Loucy (cell line): ENCODE data around the gene EDIL3.

Source experiments
- H2AFZ ChIP-seq: fragments of 200-600 bp; sonication (generic); 2 replicates; pipeline ENCODE4 v1.6.0; 2016; ENCODE audit warnings: antibody characterized with exemption, mild to moderate bottlenecking, low read length, moderate library complexity
- H3F3A ChIP-seq: fragments of 200-600 bp; 2 replicates; pipeline ENCODE4 v1.6.0; 2016; ENCODE audit warnings: antibody characterized with exemption, low read depth, mild to moderate bottlenecking
- H3K27me3 ChIP-seq: fragments of 200-600 bp; sonication (generic); 2 replicates; pipeline ENCODE4 v1.6.1; 2014; ENCODE audit warnings: low read length, mild to moderate bottlenecking; ENCODE audit not compliant: insufficient read depth, poor library complexity, severe bottlenecking
- H3K36me3 ChIP-seq: fragments of 200-600 bp; sonication (generic); 2 replicates; pipeline ENCODE4 v1.6.1; 2016; ENCODE audit warnings: low read length; ENCODE audit not compliant: insufficient read depth
- H3K4me1 ChIP-seq: fragments of 200-600 bp; sonication (generic); 2 replicates; pipeline ENCODE4 v1.5.1; 2014; ENCODE audit warnings: low read length, mild to moderate bottlenecking; ENCODE audit not compliant: insufficient read depth, poor library complexity, severe bottlenecking
- H3K4me2 ChIP-seq: fragments of 200-600 bp; sonication (generic); 2 replicates; pipeline ENCODE4 v1.6.0; 2014; ENCODE audit warnings: antibody characterized with exemption, low read length, low read depth, mild to moderate bottlenecking; ENCODE audit not compliant: poor library complexity, severe bottlenecking
- H3K4me3 ChIP-seq: fragments of 200-600 bp; sonication (generic); 2 replicates; pipeline ENCODE4 v1.5.1; 2014; ENCODE audit warnings: low read length, mild to moderate bottlenecking, mixed read lengths; ENCODE audit not compliant: poor library complexity, severe bottlenecking
- H3K79me2 ChIP-seq: fragments of 200-600 bp; sonication (generic); 2 replicates; pipeline ENCODE4 v1.6.1; 2014; ENCODE audit warnings: low read length; ENCODE audit not compliant: insufficient read depth
- H3K9ac ChIP-seq: fragments of 200-600 bp; sonication (generic); 2 replicates; pipeline ENCODE4 v1.6.0; 2014; ENCODE audit warnings: mild to moderate bottlenecking, low read depth, low read length, moderate library complexity; ENCODE audit not compliant: poor library complexity, severe bottlenecking
- H3K9me2 ChIP-seq: fragments of 200-600 bp; sonication (generic); replicated peaks from 2 replicates; pipeline ENCODE4 v1.6.1; 2016; ENCODE audit warnings: low read depth, low read length, mixed read lengths
- H3K9me3 ChIP-seq: fragments of 200-600 bp; sonication (generic); 2 replicates; pipeline ENCODE4 v1.6.1; 2014; ENCODE audit warnings: mild to moderate bottlenecking, antibody characterized with exemption, low read length, low read depth; ENCODE audit not compliant: insufficient read depth
- H4K20me1 ChIP-seq: fragments of 200-600 bp; sonication (generic); 2 replicates; pipeline ENCODE4 v1.6.0; 2014; ENCODE audit warnings: antibody characterized with exemption, low read length, mild to moderate bottlenecking; ENCODE audit not compliant: insufficient read depth, poor library complexity, severe bottlenecking
- CTCF ChIP-seq: fragments of 200-600 bp; sonication (generic); conservative IDR thresholded peaks from 2 replicates; pipeline ENCODE4 v1.5.1; 2014; ENCODE audit warnings: mild to moderate bottlenecking, antibody characterized with exemption, low read length
- EZH2phosphoT487 ChIP-seq: fragments of 200-600 bp; IDR thresholded peaks from 2 replicates; pipeline ENCODE4 v1.6.1; 2018; ENCODE audit warnings: antibody characterized with exemption, mild to moderate bottlenecking, moderate library complexity, borderline replicate concordance

Gene EDIL3

GRCh38 chr5:84058561-84058960 is 326.1 kb downstream of the EDIL3 start:
- Histone ChIP-seq H3K4me3 (no peak overlapping the region), H3K9me2 (no peaks in the 10 kb centered on the region), H4K20me1 (no peaks in the 10 kb centered on the region), H3K4me1 (no peaks in the 10 kb centered on the region), H3K9me3 (no peaks in the 10 kb centered on the region), H3K9ac (no peak overlapping the region), H3F3A (no peaks in the 10 kb centered on the region), H3K79me2 (no peaks in the 10 kb centered on the region), H3K36me3 (no peaks in the 10 kb centered on the region), H2AFZ (no peak overlapping the region), H3K27me3 (no peaks in the 10 kb centered on the region), H3K4me2 (no peak overlapping the region)
- no peak for TF ChIP-seq EZH2phosphoT487

- Histone ChIP-seq H3K9me2 (no peaks in the 10 kb centered on the region), H3K4me1 (no peaks in the 10 kb centered on the region), H3K27me3 (no peaks in the 10 kb centered on the region), H3K4me3 (no peak overlapping the region), H3K79me2 (no peaks in the 10 kb centered on the region), H4K20me1 (no peaks in the 10 kb centered on the region), H3K9me3 (no peaks in the 10 kb centered on the region), H3F3A (no peaks in the 10 kb centered on the region), H2AFZ (no peak overlapping the region), H3K36me3 (no peaks in the 10 kb centered on the region), H3K9ac (no peak overlapping the region), H3K4me2 (no peak overlapping the region)
- TF ChIP-seq EZH2phosphoT487 = no peak
- no peak for TF ChIP-seq CTCF
Observed at GRCh38 chr5:84057211-84057610, 327.5 kb downstream of the EDIL3 start.

GRCh38 chr5:84045964-84046363 is 338.7 kb downstream of the EDIL3 start:
- no peaks in the 10 kb centered on the region for H3K4me1 ChIP-seq
- no peaks in the 10 kb centered on the region for H3F3A ChIP-seq
- no peak overlapping the region for H3K4me2 ChIP-seq
- H3K4me3 ChIP-seq = no peak overlapping the region
- H3K36me3 ChIP-seq = no peaks in the 10 kb centered on the region
- no peaks in the 10 kb centered on the region for H3K9me2 ChIP-seq
- no peak overlapping the region for H3K9ac ChIP-seq
- TF ChIP-seq CTCF (no peak), EZH2phosphoT487 (no peak)
- H2AFZ ChIP-seq = no peak overlapping the region
- no peaks in the 10 kb centered on the region for H3K27me3 ChIP-seq
- H4K20me1 ChIP-seq = no peaks in the 10 kb centered on the region
- no peaks in the 10 kb centered on the region for H3K79me2 ChIP-seq
- no peaks in the 10 kb centered on the region for H3K9me3 ChIP-seq

- Histone ChIP-seq H3K9me3 (no peaks in the 10 kb centered on the region), H3K4me3 (no peak overlapping the region), H4K20me1 (no peaks in the 10 kb centered on the region), H3F3A (no peaks in the 10 kb centered on the region), H2AFZ (no peak overlapping the region), H3K36me3 (no peaks in the 10 kb centered on the region), H3K79me2 (no peaks in the 10 kb centered on the region), H3K27me3 (no peaks in the 10 kb centered on the region), H3K9ac (no peak overlapping the region), H3K4me2 (no peak overlapping the region), H3K9me2 (no peaks in the 10 kb centered on the region), H3K4me1 (no peaks in the 10 kb centered on the region)
- TF ChIP-seq CTCF = no peak
Observed at GRCh38 chr5:84036842-84037241, 347.8 kb downstream of the EDIL3 start.
